GM18507 (cell line): Measurements from ENCODE around the gene SORCS3.

Experiments
- DNase-seq: peaks from one replicate; pipeline ENCODE4 v3.0.0; 2011; ENCODE audit warnings: low read depth; ENCODE audit not compliant: insufficient read length; ENCODE audit errors: extremely low spot score
- FAIRE-seq: peaks from 2 replicates; lab custom pipeline; 2011; peaks lifted over from hg19 to GRCh38; lab: Jason Lieb, UNC

Gene SORCS3

GRCh38 chr10:104895541-104895940 is 254.5 kb downstream of the SORCS3 start:
- FAIRE-seq, result no peak

GRCh38 chr10:104895981-104896380 is 254.9 kb downstream of the SORCS3 start:
- no peak for FAIRE-seq
- DNase-seq, result no peak

More at GRCh38 chr10:104895541-104895940, 254.5 kb downstream of the SORCS3 start:
- DNase-seq, result no peak

GRCh38 chr10:104897696-104898095 is 256.6 kb downstream of the SORCS3 start:
- no peak for DNase-seq
- no peak for FAIRE-seq

GRCh38 chr10:104899779-104900178 is 258.7 kb downstream of the SORCS3 start:
- DNase-seq (no peak), FAIRE-seq (no peak)

- FAIRE-seq (no peak), DNase-seq (no peak)
Measured at GRCh38 chr10:104903433-104903832, 262.3 kb downstream of the SORCS3 start.

GRCh38 chr10:104904753-104905323 is 263.7 kb downstream of the SORCS3 start:
- FAIRE-seq, result no peak
- DNase-seq, result no peak

GRCh38 chr10:104906112-104906511 is 265.0 kb downstream of the SORCS3 start:
- no peak for FAIRE-seq

GRCh38 chr10:104907521-104907920 is 266.4 kb downstream of the SORCS3 start:
- FAIRE-seq (no peak), DNase-seq (no peak)

More at GRCh38 chr10:104906112-104906511, 265.0 kb downstream of the SORCS3 start:
- no peak for DNase-seq

GRCh38 chr10:104908581-104908980 is 267.5 kb downstream of the SORCS3 start:
- no peak for FAIRE-seq
- DNase-seq, result no peak

- FAIRE-seq, result no peak
- no peak for DNase-seq
Measured at GRCh38 chr10:104910712-104911111, 269.6 kb downstream of the SORCS3 start.

- no peak for FAIRE-seq
Measured at GRCh38 chr10:104913390-104913789, 272.3 kb downstream of the SORCS3 start.

GRCh38 chr10:104920476-104920875 is 279.4 kb downstream of the SORCS3 start:
- DNase-seq, result no peak
- FAIRE-seq, result no peak

More at GRCh38 chr10:104913390-104913789, 272.3 kb downstream of the SORCS3 start:
- no peak for DNase-seq

- no peak for FAIRE-seq
- DNase-seq, result no peak
Measured at GRCh38 chr10:104921763-104922162, 280.7 kb downstream of the SORCS3 start.

GRCh38 chr10:104922810-104923209 is 281.7 kb downstream of the SORCS3 start:
- DNase-seq (no peak), FAIRE-seq (no peak)

- no peak for DNase-seq
- FAIRE-seq, result no peak
Measured at GRCh38 chr10:104923501-104923900, 282.4 kb downstream of the SORCS3 start.

GRCh38 chr10:104924101-104924795 is 283.2 kb downstream of the SORCS3 start:
- no peak for FAIRE-seq

GRCh38 chr10:104925232-104925851 is 284.3 kb downstream of the SORCS3 start:
- DNase-seq, result no peak
- FAIRE-seq, result no peak

More at GRCh38 chr10:104924101-104924795, 283.2 kb downstream of the SORCS3 start:
- DNase-seq, result no peak

- DNase-seq, result no peak
- FAIRE-seq, result no peak
Measured at GRCh38 chr10:104928734-104929133, 287.6 kb downstream of the SORCS3 start.

- no peak for FAIRE-seq
- no peak for DNase-seq
Measured at GRCh38 chr10:104931612-104932134, 290.6 kb downstream of the SORCS3 start.

GRCh38 chr10:104935656-104936055 is 294.6 kb downstream of the SORCS3 start:
- DNase-seq (no peak), FAIRE-seq (no peak)
